Measurements from ENCODE around the gene LMO3. TPM values are rescaled to one million over a fixed set of nuclear protein-coding genes. Genes with fewer than 3 reads are reported as not detected.

The LMO3 gene
- polyA plus RNA-seq, 2 of the 4 experiments (the other 2 are of a cell fraction) = 0.05 TPM; not detected in 1

GRCh38 chr12:16605642-16606116, 283 bp downstream of the LMO3 start:
- H3K27ac ChIP-seq = no peak overlapping the region
- ATAC-seq (peak in 1 of 2 experiments; percentile 50; a peak in 3 of 6 replicates), FAIRE-seq (no peak), DNase-seq (ENCODE audit: low read depth in 1 of 2, low spot score in 1 of 2) (no peak)
- 73% methylated on average over 23 of the region's 23 CpGs for WGBS (ENCODE audit: missing lambda C conversion rate)
- POLR2A ChIA-PET = no interaction called here
- peak overlapping the region; percentile 70 for H3K4me2 ChIP-seq
- H3K4me3 ChIP-seq = peak overlapping the region; percentile 41
- TF ChIP-seq KDM1A (IDR thresholded peaks at IDR 0.05; ENCODE audit: low read depth) (no peak), HDAC2 (IDR thresholded peaks at IDR 0.05) (no peak), CBX8 (IDR thresholded peaks at IDR 0.05) (no peak), POLR2AphosphoS2 (conservative IDR thresholded peaks at IDR 0.05; ENCODE audit: low read length) (no peak), RFX5 (IDR thresholded peaks at IDR 0.05) (no peak), EHF (CRISPR knock-in tag; IDR thresholded peaks at IDR 0.05) (no peak), ZNF302 (CRISPR knock-in tag; IDR thresholded peaks at IDR 0.05) (no peak), KDM5A (IDR thresholded peaks at IDR 0.05) (no peak), PHF8 (IDR thresholded peaks at IDR 0.05; ENCODE audit: borderline replicate concordance, low read depth) (no peak), CHD4 (IDR thresholded peaks at IDR 0.05; ENCODE audit: borderline replicate concordance) (no peak), ZC3H11A (IDR thresholded peaks at IDR 0.05) (no peak), SREBF2 (IDR thresholded peaks at IDR 0.05) (no peak), NR3C1 (IDR thresholded peaks at IDR 0.05) (no peak), FOSB (CRISPR knock-in tag; IDR thresholded peaks at IDR 0.05) (no peak)
- TF ChIP-seq, protein P1, sequence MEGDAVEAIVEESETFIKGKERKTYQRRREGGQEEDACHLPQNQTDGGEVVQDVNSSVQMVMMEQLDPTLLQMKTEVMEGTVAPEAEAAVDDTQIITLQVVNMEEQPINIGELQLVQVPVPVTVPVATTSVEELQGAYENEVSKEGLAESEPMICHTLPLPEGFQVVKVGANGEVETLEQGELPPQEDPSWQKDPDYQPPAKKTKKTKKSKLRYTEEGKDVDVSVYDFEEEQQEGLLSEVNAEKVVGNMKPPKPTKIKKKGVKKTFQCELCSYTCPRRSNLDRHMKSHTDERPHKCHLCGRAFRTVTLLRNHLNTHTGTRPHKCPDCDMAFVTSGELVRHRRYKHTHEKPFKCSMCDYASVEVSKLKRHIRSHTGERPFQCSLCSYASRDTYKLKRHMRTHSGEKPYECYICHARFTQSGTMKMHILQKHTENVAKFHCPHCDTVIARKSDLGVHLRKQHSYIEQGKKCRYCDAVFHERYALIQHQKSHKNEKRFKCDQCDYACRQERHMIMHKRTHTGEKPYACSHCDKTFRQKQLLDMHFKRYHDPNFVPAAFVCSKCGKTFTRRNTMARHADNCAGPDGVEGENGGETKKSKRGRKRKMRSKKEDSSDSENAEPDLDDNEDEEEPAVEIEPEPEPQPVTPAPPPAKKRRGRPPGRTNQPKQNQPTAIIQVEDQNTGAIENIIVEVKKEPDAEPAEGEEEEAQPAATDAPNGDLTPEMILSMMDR (IDR thresholded peaks at IDR 0.05) = no peak
- TF ChIP-seq, protein P2, sequence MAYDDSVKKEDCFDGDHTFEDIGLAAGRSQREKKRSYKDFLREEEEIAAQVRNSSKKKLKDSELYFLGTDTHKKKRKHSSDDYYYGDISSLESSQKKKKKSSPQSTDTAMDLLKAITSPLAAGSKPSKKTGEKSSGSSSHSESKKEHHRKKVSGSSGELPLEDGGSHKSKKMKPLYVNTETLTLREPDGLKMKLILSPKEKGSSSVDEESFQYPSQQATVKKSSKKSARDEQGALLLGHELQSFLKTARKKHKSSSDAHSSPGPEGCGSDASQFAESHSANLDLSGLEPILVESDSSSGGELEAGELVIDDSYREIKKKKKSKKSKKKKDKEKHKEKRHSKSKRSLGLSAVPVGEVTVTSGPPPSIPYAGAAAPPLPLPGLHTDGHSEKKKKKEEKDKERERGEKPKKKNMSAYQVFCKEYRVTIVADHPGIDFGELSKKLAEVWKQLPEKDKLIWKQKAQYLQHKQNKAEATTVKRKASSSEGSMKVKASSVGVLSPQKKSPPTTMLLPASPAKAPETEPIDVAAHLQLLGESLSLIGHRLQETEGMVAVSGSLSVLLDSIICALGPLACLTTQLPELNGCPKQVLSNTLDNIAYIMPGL (CRISPR knock-in tag; IDR thresholded peaks at IDR 0.05; ENCODE audit: borderline replicate concordance) = no peak
- TF ChIP-seq, protein P3, sequence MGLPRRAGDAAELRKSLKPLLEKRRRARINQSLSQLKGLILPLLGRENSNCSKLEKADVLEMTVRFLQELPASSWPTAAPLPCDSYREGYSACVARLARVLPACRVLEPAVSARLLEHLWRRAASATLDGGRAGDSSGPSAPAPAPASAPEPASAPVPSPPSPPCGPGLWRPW (IDR thresholded peaks at IDR 0.05) = no peak
- TF ChIP-seq, protein P4, sequence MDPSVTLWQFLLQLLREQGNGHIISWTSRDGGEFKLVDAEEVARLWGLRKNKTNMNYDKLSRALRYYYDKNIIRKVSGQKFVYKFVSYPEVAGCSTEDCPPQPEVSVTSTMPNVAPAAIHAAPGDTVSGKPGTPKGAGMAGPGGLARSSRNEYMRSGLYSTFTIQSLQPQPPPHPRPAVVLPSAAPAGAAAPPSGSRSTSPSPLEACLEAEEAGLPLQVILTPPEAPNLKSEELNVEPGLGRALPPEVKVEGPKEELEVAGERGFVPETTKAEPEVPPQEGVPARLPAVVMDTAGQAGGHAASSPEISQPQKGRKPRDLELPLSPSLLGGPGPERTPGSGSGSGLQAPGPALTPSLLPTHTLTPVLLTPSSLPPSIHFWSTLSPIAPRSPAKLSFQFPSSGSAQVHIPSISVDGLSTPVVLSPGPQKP (IDR thresholded peaks at IDR 0.05; ENCODE audit: low read depth, low read length) = no peak
- TF ChIP-seq, protein P5, sequence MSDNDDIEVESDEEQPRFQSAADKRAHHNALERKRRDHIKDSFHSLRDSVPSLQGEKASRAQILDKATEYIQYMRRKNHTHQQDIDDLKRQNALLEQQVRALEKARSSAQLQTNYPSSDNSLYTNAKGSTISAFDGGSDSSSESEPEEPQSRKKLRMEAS (IDR thresholded peaks at IDR 0.05) = no peak
- TF ChIP-seq, protein P6, sequence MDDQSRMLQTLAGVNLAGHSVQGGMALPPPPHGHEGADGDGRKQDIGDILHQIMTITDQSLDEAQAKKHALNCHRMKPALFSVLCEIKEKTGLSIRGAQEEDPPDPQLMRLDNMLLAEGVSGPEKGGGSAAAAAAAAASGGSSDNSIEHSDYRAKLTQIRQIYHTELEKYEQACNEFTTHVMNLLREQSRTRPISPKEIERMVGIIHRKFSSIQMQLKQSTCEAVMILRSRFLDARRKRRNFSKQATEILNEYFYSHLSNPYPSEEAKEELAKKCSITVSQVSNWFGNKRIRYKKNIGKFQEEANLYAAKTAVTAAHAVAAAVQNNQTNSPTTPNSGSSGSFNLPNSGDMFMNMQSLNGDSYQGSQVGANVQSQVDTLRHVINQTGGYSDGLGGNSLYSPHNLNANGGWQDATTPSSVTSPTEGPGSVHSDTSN (IDR thresholded peaks at IDR 0.05) = no peak
- H3K9me3 ChIP-seq = no peaks in the 10 kb centered on the region
- H3K4me1 ChIP-seq = no peaks in the 10 kb centered on the region
- CTCF ChIA-PET = no interaction called here

GRCh38 chr12:16604596-16605252, 1.2 kb downstream of the LMO3 start:
- ATAC-seq (no peak), FAIRE-seq (no peak), DNase-seq (ENCODE audit: low read depth in 1 of 2, low spot score in 1 of 2) (no peak)
- WGBS (ENCODE audit: missing lambda C conversion rate) = 88% methylated on average over 21 of the region's 22 CpGs
- CTCF ChIA-PET = no interaction called here
- Histone ChIP-seq H3K9me3 (no peaks in the 10 kb centered on the region), H3K4me3 (no peak overlapping the region), H3K27ac (no peak overlapping the region), H3K4me1 (no peaks in the 10 kb centered on the region), H3K4me2 (no peak overlapping the region)
- TF ChIP-seq HOXB13 (CRISPR knock-in tag; IDR thresholded peaks at IDR 0.05; ENCODE audit: low read depth) (no peak), PHF8 (IDR thresholded peaks at IDR 0.05; ENCODE audit: borderline replicate concordance, low read depth) (no peak), RARB (CRISPR knock-in tag; IDR thresholded peaks at IDR 0.05) (no peak), NPAS2 (CRISPR knock-in tag; IDR thresholded peaks at IDR 0.05; ENCODE audit: borderline replicate concordance) (no peak), RCOR1 (IDR thresholded peaks at IDR 0.05; ENCODE audit: low read depth, low read length) (no peak), FOSL2 (IDR thresholded peaks at IDR 0.05) (no peak), FOSL2 (CRISPR knock-in tag; IDR thresholded peaks at IDR 0.05) (no peak), FOXS1 (CRISPR knock-in tag; IDR thresholded peaks at IDR 0.05) (no peak)
- POLR2A ChIA-PET = no interaction called here

Measured in A549 (cell line).